Breast epithelium (tissue), 4 donors: ENCODE measurements around the gene SNX1. TPM values are rescaled to one million over a fixed set of nuclear protein-coding genes. Genes with fewer than 3 reads are reported as not detected.
A peak's percentile ranks its signal among the peaks of the same experiment; 100 is the strongest.

Experiments used
- DNase-seq, 2 donors: peaks; one replicate each; pipeline ENCODE4 v3.0.0-alpha.2; 2019; ENCODE audit warnings: low spot score in 2 of 2
- H3K27ac ChIP-seq, 2 donors: fragments of 200-600 bp; sonication (generic) in 1 of 2; one replicate each; pipeline ENCODE4 v1.5.1; 2016 to 2019; ENCODE audit warnings: mild to moderate bottlenecking in 1 of 2
- H3K27me3 ChIP-seq, 2 donors: fragments of 200-600 bp; sonication (generic) in 1 of 2; one replicate each; pipeline versions ENCODE4 v1.5.1 to v1.6.0; 2017 to 2019; ENCODE audit warnings: control low read depth in 1 of 2, mild to moderate bottlenecking in 1 of 2
- H3K36me3 ChIP-seq: fragments of 200-600 bp; one replicate; pipeline ENCODE4 v1.5.1; 2019
- H3K4me1 ChIP-seq, 2 donors: fragments of 200-600 bp; sonication (generic); one replicate each; pipeline ENCODE4 v1.5.1; 2016 to 2019; ENCODE audit warnings: control low read depth in 1 of 2
- H3K4me3 ChIP-seq, 3 donors: fragments of 200-600 bp; sonication (generic); 1 replicate in 2 of 3; 2 replicates in 1 of 3; pipeline ENCODE4 v1.5.1; 2016 to 2019; ENCODE audit warnings: mild to moderate bottlenecking in 3 of 3, moderate library complexity in 2 of 3
- H3K9me3 ChIP-seq, 2 donors: fragments of 200-600 bp; sonication (generic) in 1 of 2; one replicate each; pipeline ENCODE4 v1.5.1; 2016 to 2019; ENCODE audit warnings: control low read depth in 1 of 2
- POLR2A ChIP-seq: fragments of 450-650 bp; IDR thresholded peaks from one replicate; pipeline ENCODE4 v1.6.1; 2016; ENCODE audit warnings: antibody characterized with exemption, mild to moderate bottlenecking, moderate library complexity
- POLR2AphosphoS5 ChIP-seq, 3 donors: sonication (generic); formaldehyde crosslinking; IDR thresholded peaks; one replicate each; pipeline ENCODE4 v1.6.1; 2017; ENCODE audit warnings: antibody characterized with exemption in 3 of 3
- intact Hi-C: fragments of 100-400 bp; cut with DNase I; formaldehyde crosslinking; loops from one replicate; pipeline ENCODE4 v1.15.1; 2023; ENCODE audit warnings: low total_unique reads
- total RNA-seq, 3 donors: library from RNA; depleted of rRNA; stranded (reverse); fragments of >200 nt; gene quantifications; one replicate each; pipeline ENCODE4 v1.1.0, GENCODE V29; 2016
- TF ChIP-seq, protein P1 (sequence below), 3 donors: fragments of 450-650 bp; IDR thresholded peaks; one replicate each; pipeline ENCODE4 v1.5.1; 2016 to 2017; ENCODE audit warnings: antibody characterized with exemption in 3 of 3, mild to moderate bottlenecking in 3 of 3, moderate library complexity in 3 of 3

Gene SNX1
- total RNA-seq, 3 donors from 2014 or later = 107 to 144 (median 125) TPM

DNA sequence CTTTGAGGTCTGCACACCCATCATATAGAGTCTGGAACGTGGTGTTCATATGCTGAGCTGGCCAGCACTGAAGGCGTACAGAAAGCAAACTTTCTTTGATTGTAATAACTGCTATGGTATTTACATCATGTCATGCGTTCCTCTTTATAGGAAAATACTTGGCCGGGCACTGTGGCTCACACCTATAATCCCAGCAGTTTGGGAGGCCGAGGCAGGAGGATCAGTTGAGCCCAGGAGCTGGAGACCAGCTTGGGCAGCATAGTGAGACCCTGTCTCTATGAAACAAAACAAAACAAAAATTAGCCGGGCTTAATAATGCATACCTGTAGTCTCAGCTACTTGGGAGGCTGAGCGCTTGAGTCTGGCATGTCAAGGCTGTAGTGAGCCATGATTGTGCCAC is 52.4 kb downstream of the SNX1 start:
- H3K4me3 ChIP-seq = no peak overlapping the region
- no peak for DNase-seq
- TF ChIP-seq, protein P1, sequence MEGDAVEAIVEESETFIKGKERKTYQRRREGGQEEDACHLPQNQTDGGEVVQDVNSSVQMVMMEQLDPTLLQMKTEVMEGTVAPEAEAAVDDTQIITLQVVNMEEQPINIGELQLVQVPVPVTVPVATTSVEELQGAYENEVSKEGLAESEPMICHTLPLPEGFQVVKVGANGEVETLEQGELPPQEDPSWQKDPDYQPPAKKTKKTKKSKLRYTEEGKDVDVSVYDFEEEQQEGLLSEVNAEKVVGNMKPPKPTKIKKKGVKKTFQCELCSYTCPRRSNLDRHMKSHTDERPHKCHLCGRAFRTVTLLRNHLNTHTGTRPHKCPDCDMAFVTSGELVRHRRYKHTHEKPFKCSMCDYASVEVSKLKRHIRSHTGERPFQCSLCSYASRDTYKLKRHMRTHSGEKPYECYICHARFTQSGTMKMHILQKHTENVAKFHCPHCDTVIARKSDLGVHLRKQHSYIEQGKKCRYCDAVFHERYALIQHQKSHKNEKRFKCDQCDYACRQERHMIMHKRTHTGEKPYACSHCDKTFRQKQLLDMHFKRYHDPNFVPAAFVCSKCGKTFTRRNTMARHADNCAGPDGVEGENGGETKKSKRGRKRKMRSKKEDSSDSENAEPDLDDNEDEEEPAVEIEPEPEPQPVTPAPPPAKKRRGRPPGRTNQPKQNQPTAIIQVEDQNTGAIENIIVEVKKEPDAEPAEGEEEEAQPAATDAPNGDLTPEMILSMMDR (IDR thresholded peaks at IDR 0.05) = no peak
- TF ChIP-seq POLR2A (no peak), POLR2AphosphoS5 (IDR thresholded peaks at IDR 0.05) (no peak)
- H3K27ac ChIP-seq = no peak overlapping the region
- H3K9me3 ChIP-seq = no peaks in the 10 kb centered on the region
- intact Hi-C loops = no loop called here
- no peaks in the 10 kb centered on the region for H3K36me3 ChIP-seq
- peaks cover 0 to 5% of the 10 kb centered on the region in 2 donors for H3K4me1 ChIP-seq
- H3K27me3 ChIP-seq = peaks cover 0 to 4% of the 10 kb centered on the region in 2 donors

DNA sequence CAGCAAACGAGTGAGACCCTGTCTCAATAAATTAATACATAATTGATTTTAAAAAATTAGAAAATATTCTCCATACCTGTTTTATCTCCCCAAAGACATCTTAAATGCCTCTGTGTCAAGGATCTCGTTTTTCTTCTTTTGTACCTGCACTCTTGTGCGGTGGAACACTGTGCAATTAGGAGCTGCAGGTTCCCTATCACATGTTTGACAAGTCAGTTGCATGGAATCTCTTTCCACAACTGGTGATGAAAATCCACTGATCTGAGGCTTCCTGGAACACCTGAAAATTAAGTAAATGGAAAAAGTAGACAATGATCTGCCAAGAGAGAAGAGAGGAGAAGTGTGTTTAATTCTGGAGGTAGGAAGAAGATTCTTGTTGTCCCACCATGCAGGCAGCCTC is 52.8 kb downstream of the SNX1 start:
- no peak overlapping the region for H3K4me3 ChIP-seq
- H3K27ac ChIP-seq = no peak overlapping the region
- TF ChIP-seq POLR2A (no peak), POLR2AphosphoS5 (IDR thresholded peaks at IDR 0.05) (no peak)
- TF ChIP-seq, protein P1 (IDR thresholded peaks at IDR 0.05) = no peak
- H3K36me3 ChIP-seq = no peaks in the 10 kb centered on the region
- no peaks in the 10 kb centered on the region for H3K9me3 ChIP-seq
- peaks cover 0 to 5% of the 10 kb centered on the region in 2 donors for H3K4me1 ChIP-seq
- peaks cover 0 to 4% of the 10 kb centered on the region in 2 donors for H3K27me3 ChIP-seq
- DNase-seq = no peak
- intact Hi-C loops = no loop called here

DNA sequence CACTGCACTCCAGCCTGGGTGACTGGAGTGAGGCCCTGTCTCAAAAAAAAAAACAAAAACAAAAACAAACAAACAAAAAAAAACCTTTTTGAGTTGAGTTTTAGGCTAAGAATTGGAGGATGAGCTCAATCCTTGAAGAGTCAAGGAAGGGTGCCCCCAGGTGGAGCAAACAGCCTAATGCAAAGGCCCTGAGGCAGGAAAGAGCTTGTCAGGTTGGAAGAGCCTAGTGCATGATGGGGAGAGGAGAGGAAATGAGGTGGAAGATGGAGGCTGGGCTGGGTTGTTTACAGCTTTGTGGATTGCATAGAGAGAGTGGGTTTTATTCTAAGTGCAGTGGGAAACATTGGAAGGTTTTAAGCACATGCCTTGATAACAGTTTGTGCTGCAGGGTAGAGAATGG is 53.6 kb downstream of the SNX1 start:
- DNase-seq = no peak
- Histone ChIP-seq H3K36me3 (no peaks in the 10 kb centered on the region), H3K4me3 (no peak overlapping the region), H3K4me1 (peaks cover 0 to 5% of the 10 kb centered on the region in 2 donors), H3K27me3 (peaks cover 0 to 4% of the 10 kb centered on the region in 2 donors), H3K27ac (no peak overlapping the region), H3K9me3 (no peaks in the 10 kb centered on the region)
- TF ChIP-seq, protein P1 (IDR thresholded peaks at IDR 0.05) = no peak
- intact Hi-C loops = no loop called here

DNA sequence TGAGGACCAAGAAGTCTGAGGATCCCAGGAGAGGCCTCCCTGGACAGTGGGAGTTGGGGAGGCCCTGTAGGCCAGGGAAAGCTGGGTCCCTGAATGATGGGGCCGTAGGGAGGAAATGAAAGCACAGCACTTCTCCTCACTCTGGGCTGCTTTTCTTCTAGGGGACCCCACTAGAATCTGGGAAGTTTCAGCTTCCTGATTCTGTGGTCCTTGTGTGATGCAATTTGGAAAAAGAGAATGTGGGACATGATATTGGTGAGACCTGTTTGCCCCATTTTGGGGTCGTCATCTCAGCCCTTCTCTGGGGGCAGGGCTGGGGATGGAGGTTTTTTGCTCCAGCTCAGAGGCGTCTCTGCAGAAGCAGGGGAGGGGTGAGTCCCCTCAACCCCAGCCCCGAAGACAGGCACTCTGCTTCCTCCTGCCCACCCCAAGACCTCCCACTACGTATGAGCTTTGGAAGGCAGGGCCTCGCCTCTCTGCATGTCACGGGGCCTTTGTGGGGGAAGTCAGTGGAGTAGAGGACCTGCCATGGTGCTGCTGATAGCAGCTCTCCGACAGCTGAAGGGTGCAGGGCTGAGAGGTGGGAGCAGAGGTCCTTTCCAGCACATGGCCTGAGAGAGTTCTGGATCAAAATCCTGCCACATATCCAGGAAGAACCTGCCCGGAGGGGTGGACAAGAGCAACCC is 54.3 kb downstream of the SNX1 start:
- intact Hi-C loops = no loop called here
- DNase-seq = no peak
- peaks cover 0 to 4% of the 10 kb centered on the region in 2 donors for H3K27me3 ChIP-seq
- H3K27ac ChIP-seq = no peak overlapping the region
- no peaks in the 10 kb centered on the region for H3K36me3 ChIP-seq
- TF ChIP-seq, protein P1 (IDR thresholded peaks at IDR 0.05) = no peak
- TF ChIP-seq POLR2AphosphoS5 (IDR thresholded peaks at IDR 0.05) = no peak
- TF ChIP-seq POLR2A = no peak
- H3K9me3 ChIP-seq = no peaks in the 10 kb centered on the region
- H3K4me3 ChIP-seq = no peak overlapping the region
- H3K4me1 ChIP-seq = peaks cover 0 to 5% of the 10 kb centered on the region in 2 donors

DNA sequence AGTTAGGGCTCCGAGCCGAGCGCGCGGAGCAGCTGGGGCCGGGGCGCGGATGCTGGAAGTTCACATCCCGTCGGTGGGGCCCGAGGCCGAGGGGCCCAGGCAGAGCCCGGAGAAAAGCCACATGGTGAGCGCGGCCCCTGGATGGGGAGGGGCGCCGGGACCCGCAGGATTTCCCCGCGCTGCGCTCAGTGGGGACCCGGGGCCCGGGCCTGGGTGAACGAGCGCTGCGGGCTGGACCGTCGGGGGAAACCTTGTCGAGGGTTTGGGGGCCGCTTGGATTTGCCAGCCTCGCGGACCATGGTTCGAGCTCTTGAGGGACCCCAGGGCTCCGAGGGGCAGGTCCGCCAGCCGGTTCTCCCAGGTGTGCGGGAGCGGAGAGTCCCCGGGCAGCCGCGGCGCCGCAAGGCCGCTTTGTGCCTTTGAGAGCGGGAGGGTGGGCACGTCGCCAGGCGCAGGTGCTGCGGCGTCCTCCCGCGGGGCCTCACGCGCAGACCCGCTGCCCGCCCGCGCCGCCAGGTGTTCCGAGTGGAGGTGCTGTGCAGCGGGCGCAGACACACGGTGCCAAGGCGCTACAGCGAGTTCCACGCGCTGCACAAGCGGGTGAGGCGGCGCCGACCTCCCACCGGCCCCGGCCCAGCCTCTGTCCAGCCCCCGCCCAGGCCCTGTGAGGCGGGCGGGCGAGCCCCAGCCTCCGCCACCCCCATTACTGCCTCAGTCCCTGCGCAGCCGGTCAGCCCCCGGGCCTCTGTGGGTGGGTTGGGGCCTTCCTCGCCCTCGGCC is 56.1 kb downstream of the SNX1 start, which contains the start of gene SNX22:
SNX22 (plus strand) TSS at position 5 of the 780 bp plus-strand sequence; CDS start at position 50, 45 bp downstream.
- peaks cover 8% of the 10 kb centered on the region for H3K36me3 ChIP-seq
- peak within 1 kb of the TSS; percentile 29 to 63 (median 59) for H3K4me3 ChIP-seq
- peaks cover 0 to 4% of the 10 kb centered on the region in 2 donors for H3K27me3 ChIP-seq
- H3K27ac ChIP-seq = no peak within 1 kb of the TSS
- peaks cover 0 to 5% of the 10 kb centered on the region in 2 donors for H3K4me1 ChIP-seq
- H3K9me3 ChIP-seq = no peaks in the 10 kb centered on the region
- intact Hi-C loops = no loop called here
- no peak for DNase-seq
- TF ChIP-seq POLR2A = no peak
- TF ChIP-seq, protein P1 (IDR thresholded peaks at IDR 0.05) = no peak
- no peak for TF ChIP-seq POLR2AphosphoS5 (IDR thresholded peaks at IDR 0.05)
